Stimulated activated CD8-positive, alpha-beta memory T cell treated with anti-CD3 and anti-CD28 coated beads, Interleukin-2, amount 100 ng/mL, for 1 hour (primary cell): Measurements from ENCODE around the gene RTN4RL1.

Experiments used
- DNase-seq, 2 donors: peaks; one replicate each; pipeline ENCODE4 v3.0.0-alpha.2; 2020; ENCODE audit warnings: low read depth in 2 of 2

The RTN4RL1 gene

DNA sequence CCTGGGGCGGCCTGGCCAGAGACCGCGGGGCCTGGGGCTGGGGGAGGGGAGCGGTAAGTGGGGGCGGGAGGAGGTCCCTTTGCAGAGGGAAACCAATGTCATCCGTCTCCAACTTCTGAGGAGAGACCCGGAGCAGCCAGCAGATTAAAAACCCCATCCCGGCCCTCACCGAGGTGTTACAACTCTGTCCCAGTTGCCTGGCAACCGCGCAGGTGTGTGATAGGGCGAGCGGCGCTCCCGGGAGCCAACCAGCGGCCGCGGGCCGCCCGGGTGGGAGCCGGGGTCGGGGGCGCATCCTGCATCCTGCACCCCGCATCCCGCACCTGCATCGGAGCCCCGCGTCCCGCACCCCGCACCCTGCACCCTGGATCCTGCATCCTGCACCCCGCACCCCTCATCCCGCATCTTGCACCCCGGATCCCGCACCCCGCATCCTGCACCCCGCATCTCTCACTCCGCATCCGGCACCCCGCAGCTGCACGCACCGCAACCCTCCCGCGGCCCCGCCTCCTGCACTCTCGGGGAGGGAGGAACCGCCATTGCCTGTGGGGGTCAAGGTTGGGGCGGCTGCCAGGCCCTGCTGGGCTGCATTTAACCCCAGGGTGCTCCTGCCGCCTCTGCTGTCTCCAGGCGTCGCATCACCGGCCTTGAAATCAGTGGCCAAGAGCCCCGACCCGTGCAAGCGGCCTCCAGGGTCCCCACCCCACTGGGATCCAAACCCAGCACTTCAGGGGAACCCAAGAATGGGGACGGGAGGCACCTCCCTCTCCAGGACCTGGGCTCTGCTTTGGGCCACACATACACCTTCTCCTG, 47.3 kb downstream of the RTN4RL1 start:
- DNase-seq = no peak

GRCh38 chr17:1976683-1977064, 48.5 kb downstream of the RTN4RL1 start:
- DNase-seq = no peak

GRCh38 chr17:1976000-1976682, 49.0 kb downstream of the RTN4RL1 start:
- no peak for DNase-seq

- no peak for DNase-seq
Measured at GRCh38 chr17:1975573-1975972, 49.6 kb downstream of the RTN4RL1 start.

GRCh38 chr17:1972487-1973160, 52.5 kb downstream of the RTN4RL1 start:
- DNase-seq = no peak

DNA sequence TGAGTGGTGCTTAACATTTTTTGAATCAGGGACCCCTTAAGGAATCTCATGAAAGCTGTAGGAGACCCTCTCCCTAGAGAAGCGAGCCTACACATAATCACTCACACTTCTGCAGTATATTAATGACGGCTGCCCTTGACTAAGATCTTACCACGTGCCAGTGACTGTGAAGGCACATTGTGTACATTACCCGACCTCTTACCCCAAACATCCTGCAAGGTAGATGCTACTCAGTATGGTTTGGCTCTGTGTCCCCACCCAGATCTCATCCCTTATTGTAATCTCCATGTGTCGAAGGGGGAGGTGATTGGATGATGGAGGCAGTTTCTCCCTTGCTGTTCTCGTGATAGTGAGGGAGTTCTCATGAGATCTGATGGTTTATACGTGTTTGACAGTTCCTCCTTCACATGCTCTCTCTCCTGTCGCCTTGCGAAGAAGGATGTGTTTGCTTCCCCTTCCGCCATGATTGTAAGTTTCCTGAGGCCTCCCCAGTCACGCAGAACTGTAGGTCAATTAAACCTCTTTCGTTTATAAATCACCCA, 54.2 kb downstream of the RTN4RL1 start:
- no peak for DNase-seq

- DNase-seq = no peak
Measured at GRCh38 chr17:1969712-1970111, 55.4 kb downstream of the RTN4RL1 start.

DNA sequence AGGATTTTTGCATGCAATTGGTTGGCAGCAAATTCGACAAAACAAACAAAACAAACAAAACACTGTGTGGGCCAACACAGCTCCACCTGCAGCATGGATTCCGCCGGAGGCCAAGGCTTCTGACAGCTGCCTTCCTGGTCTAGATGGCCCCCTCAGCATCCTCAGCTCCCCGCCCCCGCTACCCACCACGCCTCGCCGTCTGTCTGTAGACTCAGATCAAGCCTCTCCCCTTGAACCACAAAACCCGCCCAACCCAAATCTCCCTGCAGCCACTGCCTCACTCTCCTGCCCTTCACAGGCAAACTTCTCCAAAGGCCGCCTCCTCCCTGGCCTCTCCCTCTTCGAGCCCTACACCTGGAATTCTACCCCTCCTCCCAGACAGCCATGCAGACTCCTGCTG, 57.9 kb downstream of the RTN4RL1 start:
- DNase-seq = no peak

DNA sequence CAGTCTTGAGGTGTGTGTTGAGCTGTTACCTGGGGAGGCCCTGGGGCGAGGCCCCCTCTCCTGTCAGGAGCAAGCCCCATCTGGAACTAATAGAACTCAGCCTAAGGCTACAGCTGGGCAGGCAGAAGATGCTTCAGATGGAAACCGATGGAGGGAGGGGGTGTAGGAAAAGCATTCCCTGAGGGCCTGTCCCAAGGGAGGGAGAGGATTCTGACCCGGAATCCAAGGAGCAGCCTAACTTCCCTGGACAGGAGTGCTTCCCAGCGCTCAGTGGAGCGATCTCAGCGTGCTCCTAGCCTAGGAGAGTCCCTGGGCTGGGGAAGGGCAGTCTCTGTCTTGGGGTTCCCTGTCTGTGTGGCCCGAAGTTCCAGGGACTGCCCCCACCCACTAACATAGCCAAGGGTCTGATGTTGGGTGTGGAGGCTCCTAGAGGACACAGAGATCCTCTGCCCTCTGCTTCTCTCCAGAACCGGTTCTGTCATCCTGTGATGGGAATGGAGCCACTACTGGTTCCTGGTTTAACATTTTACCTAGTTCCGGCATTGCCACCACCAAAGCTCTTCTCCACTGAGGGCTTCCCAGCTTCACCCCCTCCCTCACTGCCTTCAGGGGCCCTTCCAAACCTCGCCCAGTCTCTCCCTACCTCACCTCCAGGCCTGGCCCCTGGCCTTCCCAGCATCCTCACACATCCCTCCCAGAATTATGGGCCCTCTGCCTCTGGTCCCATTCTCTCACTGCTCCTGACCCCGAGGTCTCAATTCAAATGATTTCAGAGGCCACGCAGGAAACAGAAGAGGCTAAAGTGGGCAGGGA, 58.7 kb downstream of the RTN4RL1 start:
- DNase-seq = no peak

GRCh38 chr17:1965556-1966273, 59.4 kb downstream of the RTN4RL1 start:
- DNase-seq = no peak

DNA sequence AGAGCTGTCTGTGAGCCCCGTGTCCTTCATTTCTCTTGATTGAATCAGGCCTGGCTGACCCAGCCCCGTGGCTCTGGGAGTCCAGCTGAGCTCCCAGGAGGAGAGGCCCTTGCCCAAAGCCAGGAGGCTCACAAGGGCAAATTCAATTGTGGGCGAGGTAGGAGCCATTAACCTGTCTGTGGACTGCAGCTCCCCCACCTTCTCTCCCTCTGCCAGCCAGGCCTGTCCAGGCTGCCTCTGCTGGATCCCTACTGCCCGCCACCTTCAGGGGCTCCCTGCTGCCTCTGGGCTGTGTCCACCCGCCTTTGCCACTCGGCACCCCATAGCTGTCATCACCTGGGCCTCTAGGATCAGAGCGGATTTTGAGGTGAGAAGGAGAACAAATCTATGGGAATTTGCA, 61.9 kb downstream of the RTN4RL1 start:
- DNase-seq = no peak

- no peak for DNase-seq
Measured at GRCh38 chr17:1961189-1961588, 63.9 kb downstream of the RTN4RL1 start.

DNA sequence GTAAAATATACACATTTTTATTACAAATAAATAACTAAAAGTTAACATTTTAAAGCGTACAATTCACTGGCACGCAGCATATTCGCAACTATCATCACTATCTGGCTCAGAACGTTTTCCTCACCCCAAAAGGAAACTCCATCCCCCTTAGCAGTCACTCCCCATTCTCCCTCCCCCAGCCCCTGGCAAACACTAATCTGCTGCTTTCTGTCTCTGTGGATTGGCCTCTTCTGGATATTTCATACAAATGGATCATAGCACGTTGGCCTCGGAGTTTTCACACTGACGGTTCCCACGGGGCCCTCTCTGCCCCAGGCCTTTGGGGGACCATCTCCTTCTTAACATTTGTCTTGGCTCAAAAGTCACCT, 64.6 kb downstream of the RTN4RL1 start:
- DNase-seq = no peak

DNA sequence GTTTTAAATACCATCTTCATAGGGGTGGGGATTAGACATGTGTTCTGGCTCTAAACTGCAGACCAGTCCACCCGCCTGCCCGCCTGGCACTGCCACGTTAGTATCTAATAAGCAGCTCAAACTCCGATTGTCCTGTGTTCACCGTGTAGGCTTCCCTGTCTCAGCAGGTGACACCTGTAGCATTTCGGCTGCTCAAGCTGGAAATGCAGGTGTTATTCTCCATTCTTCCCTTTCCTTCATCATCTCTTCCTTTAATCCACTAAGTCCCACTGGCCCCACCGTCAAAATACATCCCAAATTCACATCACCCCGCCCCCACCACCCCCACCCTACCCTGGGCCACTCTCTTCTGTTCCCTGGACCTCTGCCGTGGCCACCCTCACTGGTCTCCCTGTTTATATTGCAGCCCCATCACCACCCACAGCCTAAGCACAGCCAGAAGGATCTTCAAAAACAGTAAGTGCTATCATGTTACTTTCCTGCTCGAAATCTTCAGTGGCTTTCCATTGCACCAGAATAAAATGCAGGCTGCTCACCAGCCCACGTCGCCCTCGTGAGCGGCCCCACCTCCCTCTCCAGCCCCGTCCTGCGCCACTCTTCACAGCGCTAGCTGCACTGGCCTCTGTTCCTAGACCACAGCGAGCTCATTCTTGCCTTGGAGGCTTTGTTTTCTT, 65.1 kb downstream of the RTN4RL1 start:
- DNase-seq = no peak

DNA sequence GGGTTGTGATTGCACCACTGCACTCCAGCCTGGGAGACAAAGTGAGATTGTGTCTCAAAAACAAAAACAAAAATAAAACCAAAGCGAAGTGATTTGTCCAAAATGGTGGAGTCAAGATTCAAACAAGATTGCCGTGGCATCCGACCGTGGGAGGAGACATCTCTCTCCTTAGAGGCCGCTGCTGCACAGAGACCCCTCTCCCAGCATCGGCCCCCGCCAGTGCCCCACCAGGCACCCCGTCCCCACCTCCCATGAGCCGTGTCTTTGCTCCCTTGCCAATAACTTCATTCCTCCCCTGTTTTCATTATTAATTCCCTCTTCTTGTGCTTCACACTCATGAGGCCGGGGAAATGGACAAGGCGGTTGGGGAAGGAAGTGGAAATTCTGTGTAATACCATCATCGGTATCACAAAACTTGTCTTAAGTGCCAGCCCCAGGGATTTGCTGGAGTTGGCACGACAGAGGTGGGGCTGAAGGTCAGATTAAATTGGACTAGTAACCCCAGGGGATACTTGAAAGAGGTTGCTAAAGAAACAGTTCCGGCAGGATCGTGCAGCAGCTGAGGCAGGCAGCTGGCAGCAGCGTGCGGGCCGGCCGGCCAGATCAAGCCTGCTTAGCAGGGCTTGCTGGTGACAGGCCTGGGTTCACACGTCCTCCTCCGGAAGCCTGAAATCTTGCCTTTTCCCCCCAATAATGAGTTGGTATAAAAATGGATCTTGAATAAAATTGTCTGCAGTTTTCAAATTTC, 66.8 kb downstream of the RTN4RL1 start:
- no peak for DNase-seq

GRCh38 chr17:1957037-1957436, 68.1 kb downstream of the RTN4RL1 start:
- no peak for DNase-seq

GRCh38 chr17:1956134-1956533, 69.0 kb downstream of the RTN4RL1 start:
- no peak for DNase-seq

DNA sequence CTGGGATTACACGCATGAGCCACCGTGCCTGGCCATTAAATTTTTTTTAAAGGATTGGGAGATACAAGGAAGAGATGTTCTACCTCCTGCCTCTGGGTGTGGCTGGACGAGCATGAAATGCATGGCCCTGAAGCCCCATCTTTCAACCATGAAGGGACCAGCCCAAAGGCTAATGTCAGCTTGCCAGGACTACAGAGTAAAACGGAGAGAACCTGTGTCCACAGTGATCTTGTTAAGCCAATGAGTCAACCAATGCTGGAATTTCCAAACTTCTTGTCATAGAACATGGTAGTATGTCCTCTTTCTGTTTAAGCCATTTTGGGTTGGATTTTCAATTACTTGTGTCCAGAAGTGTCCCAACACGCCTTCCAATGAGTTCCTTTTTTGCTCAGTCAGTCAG, 71.3 kb downstream of the RTN4RL1 start:
- no peak for DNase-seq

- DNase-seq = no peak
Measured at GRCh38 chr17:1951920-1952319, 73.2 kb downstream of the RTN4RL1 start.

DNA sequence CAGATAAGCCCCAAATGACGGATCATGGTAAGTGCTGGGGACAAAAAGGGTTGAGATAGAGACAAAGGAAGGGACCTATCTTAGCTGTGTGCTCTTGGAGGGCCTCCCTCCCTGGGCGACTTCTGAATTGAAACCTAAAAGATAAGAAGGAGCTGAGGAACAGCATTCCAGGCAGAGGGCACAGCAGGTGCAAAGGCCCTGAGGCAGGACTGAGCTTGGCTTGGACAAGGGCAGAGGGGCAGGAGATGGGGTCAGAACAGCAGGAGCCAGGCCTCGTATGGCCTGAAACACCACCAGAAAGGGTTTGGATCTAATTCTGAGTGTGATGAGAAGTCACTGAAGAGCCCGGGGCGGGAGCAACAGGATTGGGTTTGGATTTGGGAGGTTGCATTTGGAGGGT, 75.4 kb downstream of the RTN4RL1 start:
- no peak for DNase-seq
